Measurements from ENCODE around the gene SPRR5. TPM values are rescaled to one million over a fixed set of nuclear protein-coding genes. Genes with fewer than 3 reads are reported as not detected.
A peak's percentile ranks its signal among the peaks of the same experiment; 100 is the strongest.

The SPRR5 gene
- total and polyA plus RNA-seq, 3 donors from 2014 or later = not detected

GRCh38 chr1:152977614-152978013 is 30.6 kb downstream of the SPRR5 start:
- H3K9me3 ChIP-seq = no peaks in the 10 kb centered on the region
- no peak for DNase-seq
- intact Hi-C loops (cut with DNase I; ENCODE audit: low total_unique reads) = no loop called here
- TF ChIP-seq CTCF (IDR thresholded peaks at IDR 0.05) (no peak), POLR2A (IDR thresholded peaks at IDR 0.05) (no peak)
- no peaks in the 10 kb centered on the region for H3K36me3 ChIP-seq (ENCODE audit: low read depth, missing control alignments)
- H3K4me3 ChIP-seq = no peak overlapping the region
- no peak overlapping the region for H3K27ac ChIP-seq
- H3K4me1 ChIP-seq = peaks cover 8% of the 10 kb centered on the region
- H3K27me3 ChIP-seq = no peaks in the 10 kb centered on the region

GRCh38 chr1:152980676-152981075 is 33.7 kb downstream of the SPRR5 start:
- Histone ChIP-seq H3K36me3 (ENCODE audit: low read depth, missing control alignments) (no peaks in the 10 kb centered on the region), H3K4me3 (no peak overlapping the region), H3K27ac (peak overlapping the region in 1 of 2 donors; percentile 19), H3K9me3 (no peaks in the 10 kb centered on the region), H3K4me1 (peaks cover 8% of the 10 kb centered on the region), H3K27me3 (no peaks in the 10 kb centered on the region)
- no peak for DNase-seq
- TF ChIP-seq CTCF (IDR thresholded peaks at IDR 0.05) (no peak), POLR2A (IDR thresholded peaks at IDR 0.05) (no peak)
- intact Hi-C loops (cut with DNase I; ENCODE audit: low total_unique reads) = no loop called here
- WGBS, 2 donors = 43 to 76% methylated on average over 1 of the region's 1 CpG

- Histone ChIP-seq H3K36me3 (ENCODE audit: low read depth, missing control alignments) (no peaks in the 10 kb centered on the region), H3K4me3 (no peak overlapping the region), H3K27ac (peak overlapping the region in 1 of 2 donors; percentile 19), H3K27me3 (no peaks in the 10 kb centered on the region), H3K4me1 (peaks cover 8% of the 10 kb centered on the region), H3K9me3 (no peaks in the 10 kb centered on the region)
- TF ChIP-seq CTCF (IDR thresholded peaks at IDR 0.05) (no peak), POLR2A (IDR thresholded peaks at IDR 0.05) (no peak)
- peak; percentile 18 for DNase-seq
- intact Hi-C loops (cut with DNase I; ENCODE audit: low total_unique reads) = no loop called here
- 68 to 71% methylated on average over 6 of the region's 6 CpGs for WGBS, 2 donors
Measured at GRCh38 chr1:152981146-152981871, 34.3 kb downstream of the SPRR5 start.

DNA sequence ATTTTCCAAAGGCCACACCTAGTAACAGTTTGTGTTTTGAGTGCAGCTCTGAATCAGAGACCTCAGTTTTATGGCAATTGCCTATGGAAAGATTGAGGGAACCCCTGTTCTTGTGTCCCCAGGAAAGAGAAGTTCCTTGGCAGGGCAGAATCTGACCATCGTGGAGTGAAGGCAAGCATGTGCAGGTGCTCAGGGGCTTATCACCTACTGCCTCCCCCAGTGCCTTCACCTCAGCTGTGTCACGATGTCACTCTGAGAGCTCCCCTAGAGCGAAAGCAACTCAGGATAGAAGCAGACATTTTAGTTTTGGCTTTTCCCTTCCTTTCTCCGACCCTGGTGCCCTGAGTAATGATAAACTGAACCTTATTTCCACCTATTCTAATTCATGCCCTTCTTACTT is 35.1 kb downstream of the SPRR5 start:
- WGBS, 2 donors = 61 to 71% methylated on average over 4 of the region's 4 CpGs
- no peak overlapping the region for H3K27ac ChIP-seq

More for the DNA sequence above, 35.1 kb downstream of the SPRR5 start:
- intact Hi-C loops (cut with DNase I; ENCODE audit: low total_unique reads) = no loop called here
- Histone ChIP-seq H3K4me1 (peaks cover 8% of the 10 kb centered on the region), H3K27me3 (no peaks in the 10 kb centered on the region), H3K36me3 (ENCODE audit: low read depth, missing control alignments) (no peaks in the 10 kb centered on the region), H3K4me3 (no peak overlapping the region), H3K9me3 (no peaks in the 10 kb centered on the region)
- no peak for DNase-seq
- TF ChIP-seq CTCF (IDR thresholded peaks at IDR 0.05) (no peak), POLR2A (IDR thresholded peaks at IDR 0.05) (no peak)
